ENCODE results near the gene RAB44. TPM values are rescaled to one million over a fixed set of nuclear protein-coding genes. Genes with fewer than 3 reads are reported as not detected.

RAB44 gene
- total and polyA plus RNA-seq, 2 of the 13 experiments (the other 11 are each of a cell fraction or from before 2014, with no cell fraction given): not detected

DNA sequence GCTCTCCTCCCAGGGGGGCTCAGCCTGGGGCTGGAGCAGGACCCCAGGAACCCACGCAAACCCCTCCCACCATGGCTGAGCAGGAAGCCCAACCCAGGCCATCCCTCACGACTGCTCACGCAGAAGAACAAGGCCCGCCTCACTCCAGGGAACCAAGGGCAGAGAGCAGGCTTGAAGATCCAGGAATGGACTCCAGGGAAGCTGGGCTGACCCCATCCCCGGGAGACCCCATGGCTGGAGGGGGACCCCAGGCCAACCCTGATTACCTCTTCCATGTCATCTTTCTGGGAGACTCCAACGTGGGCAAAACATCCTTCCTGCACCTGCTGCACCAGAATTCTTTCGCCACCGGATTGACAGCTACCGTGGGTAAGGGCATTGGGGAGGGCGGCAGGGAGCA is 24.7 kb downstream of the RAB44 start:
- Histone ChIP-seq H3K4me1 (ENCODE audit: insufficient read depth, low read length) (no peaks in the 10 kb centered on the region), H3K79me2 (ENCODE audit: insufficient read depth, low read length) (no peaks in the 10 kb centered on the region), H3K4me2 (ENCODE audit: low read depth, low read length) (no peak overlapping the region), H3K9me3 (ENCODE audit: low read length) (no peaks in the 10 kb centered on the region), H3K27ac (ENCODE audit: extremely low read length, insufficient read depth, low read length) (no peak overlapping the region), H3K36me3 (replicated peaks in 1 of 2; ENCODE audit: control insufficient read depth in 1 of 2, insufficient read depth in 2 of 2, low read length in 2 of 2) (no peaks in the 10 kb centered on the region), H3K27me3 (ENCODE audit: control insufficient read depth in 1 of 2, insufficient read depth in 2 of 2, low read length in 2 of 2) (peaks cover 7 to 50% of the 10 kb centered on the region in 2 experiments; a peak in 4 of 5 replicates), H4K20me1 (ENCODE audit: insufficient read depth, low read length) (no peaks in the 10 kb centered on the region), H3K4me3 (replicated peaks in 1 of 3; ENCODE audit: insufficient read depth in 1 of 3, low read depth in 2 of 3, low read length in 3 of 3) (no peak overlapping the region), H3K9ac (ENCODE audit: insufficient read depth, low read depth, low read length) (no peak overlapping the region), H2AFZ (ENCODE audit: low read length) (no peak overlapping the region)
- FAIRE-seq (no peak), ATAC-seq (no peak), DNase-seq (ENCODE audit: low spot score) (no peak)
- TF ChIP-seq, protein P1, sequence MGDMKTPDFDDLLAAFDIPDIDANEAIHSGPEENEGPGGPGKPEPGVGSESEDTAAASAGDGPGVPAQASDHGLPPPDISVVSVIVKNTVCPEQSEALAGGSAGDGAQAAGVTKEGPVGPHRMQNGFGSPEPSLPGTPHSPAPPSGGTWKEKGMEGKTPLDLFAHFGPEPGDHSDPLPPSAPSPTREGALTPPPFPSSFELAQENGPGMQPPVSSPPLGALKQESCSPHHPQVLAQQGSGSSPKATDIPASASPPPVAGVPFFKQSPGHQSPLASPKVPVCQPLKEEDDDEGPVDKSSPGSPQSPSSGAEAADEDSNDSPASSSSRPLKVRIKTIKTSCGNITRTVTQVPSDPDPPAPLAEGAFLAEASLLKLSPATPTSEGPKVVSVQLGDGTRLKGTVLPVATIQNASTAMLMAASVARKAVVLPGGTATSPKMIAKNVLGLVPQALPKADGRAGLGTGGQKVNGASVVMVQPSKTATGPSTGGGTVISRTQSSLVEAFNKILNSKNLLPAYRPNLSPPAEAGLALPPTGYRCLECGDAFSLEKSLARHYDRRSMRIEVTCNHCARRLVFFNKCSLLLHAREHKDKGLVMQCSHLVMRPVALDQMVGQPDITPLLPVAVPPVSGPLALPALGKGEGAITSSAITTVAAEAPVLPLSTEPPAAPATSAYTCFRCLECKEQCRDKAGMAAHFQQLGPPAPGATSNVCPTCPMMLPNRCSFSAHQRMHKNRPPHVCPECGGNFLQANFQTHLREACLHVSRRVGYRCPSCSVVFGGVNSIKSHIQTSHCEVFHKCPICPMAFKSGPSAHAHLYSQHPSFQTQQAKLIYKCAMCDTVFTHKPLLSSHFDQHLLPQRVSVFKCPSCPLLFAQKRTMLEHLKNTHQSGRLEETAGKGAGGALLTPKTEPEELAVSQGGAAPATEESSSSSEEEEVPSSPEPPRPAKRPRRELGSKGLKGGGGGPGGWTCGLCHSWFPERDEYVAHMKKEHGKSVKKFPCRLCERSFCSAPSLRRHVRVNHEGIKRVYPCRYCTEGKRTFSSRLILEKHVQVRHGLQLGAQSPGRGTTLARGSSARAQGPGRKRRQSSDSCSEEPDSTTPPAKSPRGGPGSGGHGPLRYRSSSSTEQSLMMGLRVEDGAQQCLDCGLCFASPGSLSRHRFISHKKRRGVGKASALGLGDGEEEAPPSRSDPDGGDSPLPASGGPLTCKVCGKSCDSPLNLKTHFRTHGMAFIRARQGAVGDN (CRISPR knock-in tag; IDR thresholded peaks at IDR 0.05): peak; percentile 17; the same call in 1 of the 2 replicates
- TF ChIP-seq, protein P2, sequence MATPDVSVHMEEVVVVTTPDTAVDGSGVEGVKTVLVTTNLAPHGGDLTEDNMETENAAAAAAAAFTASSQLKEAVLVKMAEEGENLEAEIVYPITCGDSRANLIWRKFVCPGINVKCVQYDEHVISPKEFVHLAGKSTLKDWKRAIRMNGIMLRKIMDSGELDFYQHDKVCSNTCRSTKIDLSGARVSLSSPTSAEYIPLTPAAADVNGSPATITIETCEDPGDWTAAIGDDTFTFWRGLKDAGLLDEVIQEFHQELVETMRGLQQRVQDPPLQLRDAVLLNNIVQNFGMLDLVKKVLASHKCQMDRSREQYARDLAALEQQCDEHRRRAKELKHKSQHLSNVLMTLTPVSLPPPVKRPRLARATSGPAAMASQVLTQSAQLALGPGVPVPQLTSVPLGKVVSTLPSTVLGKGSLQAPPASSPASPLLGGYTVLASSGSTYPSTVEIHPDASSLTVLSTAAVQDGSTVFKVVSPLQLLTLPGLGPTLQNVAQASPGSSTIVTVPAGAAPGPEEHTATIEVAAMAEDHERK (CRISPR knock-in tag; IDR thresholded peaks at IDR 0.05; ENCODE audit: low read depth): no peak
- WGBS (ENCODE audit: low lambda C conversion rate): 40% methylated on average over 7 of the region's 10 CpGs
- BruUV-seq (replicated peaks): no TSS peak
- intact Hi-C loops (cut with micrococcal nuclease; ENCODE audit: unreplicated experiment) (loop anchor here (5.0 kb wide), 1 partner anchor 40 kb away; no protein-coding TSS in a partner anchor), in situ Hi-C loops (cut with HindIII; ENCODE audit: extremely low pct_ligation_motif_present, low pct_unique_long_range_greater_than_20kb) (loop anchor here (5.0 kb wide), 1 partner anchor 100 kb away; no protein-coding TSS in a partner anchor)
- ChIA-PET CTCF (ENCODE audit: low intra/inter-chr PET ratio, low total read pairs) (interaction anchor here (4.1 kb wide), 1 partner anchor 98 kb away, joined by 59 read pairs; no protein-coding TSS in a partner anchor), POLR2A (no interaction called here)
